Endothelial cell of umbilical vein (primary cell): ENCODE measurements around the gene MARK2. TPM values are rescaled to one million over a fixed set of nuclear protein-coding genes. Genes with fewer than 3 reads are reported as not detected.

Source experiments
- BruUV-seq: library from RNA; stranded (reverse); fragments of 400-500 nt; replicated peaks from 2 replicates; lab custom pipeline; 2021; lab: Mats Ljungman, UMichigan
- CTCF ChIA-PET: fragments of 300-600, 350-600 bp; sonication (Branson Sonifier 250); formaldehyde crosslinking; loops from one replicate; lab custom pipeline; 2021; ENCODE audit warnings: antibody characterized with exemption, inconsistent platforms; lab: Charles Lee
- POLR2A ChIA-PET: fragments of 300-600, 350-600 bp; sonication (Branson Sonifier 250); formaldehyde crosslinking; loops from one replicate; lab custom pipeline; 2021; ENCODE audit warnings: antibody characterized with exemption, inconsistent platforms; lab: Charles Lee
- DNase-seq: peaks from one replicate; pipeline ENCODE4 v3.0.0-alpha.2; 2011; ENCODE audit warnings: low read depth, low spot score
- FAIRE-seq: peaks from 2 replicates; lab custom pipeline; 2011; peaks lifted over from hg19 to GRCh38; lab: Jason Lieb, UNC
- H2AFZ ChIP-seq: 2 replicates; pipeline ENCODE4 v1.6.0; 2012; ENCODE audit warnings: low read depth, low read length, control low read depth, inconsistent platforms
- H3K27ac ChIP-seq: 2 replicates; pipeline ENCODE4 v1.5.1; 2011; ENCODE audit warnings: low read depth, mild to moderate bottlenecking, control low read depth, low read length, moderate library complexity; ENCODE audit not compliant: insufficient read depth
- H3K27me3 ChIP-seq, 2 experiments: 2 replicates each; pipeline versions ENCODE4 v1.6.0 to v1.6.1; 2011; ENCODE audit warnings: low read length in 2 of 2, mixed read lengths in 1 of 2; ENCODE audit not compliant: control insufficient read depth in 2 of 2, insufficient read depth in 2 of 2
- H3K36me3 ChIP-seq, 2 experiments: 2 replicates in 1 of 2; 3 replicates in 1 of 2; pipeline ENCODE4 v1.5.1; 2011; ENCODE audit warnings: low read length in 2 of 2, mild to moderate bottlenecking in 1 of 2, moderate library complexity in 1 of 2; ENCODE audit not compliant: control insufficient read depth in 2 of 2, insufficient read depth in 2 of 2; ENCODE audit errors: extremely low read depth in 1 of 2
- H3K4me1 ChIP-seq: 3 replicates; pipeline ENCODE4 v1.5.1; 2011; ENCODE audit warnings: mild to moderate bottlenecking, low read length; ENCODE audit not compliant: control insufficient read depth, insufficient read depth; ENCODE audit errors: extremely low read depth
- H3K4me2 ChIP-seq: 2 replicates; pipeline ENCODE4 v1.6.1; 2011; ENCODE audit warnings: low read length, control low read depth, mixed read lengths; ENCODE audit not compliant: insufficient read depth
- H3K4me3 ChIP-seq, 3 experiments: fragments of 200-600 bp in 1 of 3; sonication (generic), shearing (Covaris generic) in 1 of 3; replicated peaks in 1 of 3; 2 replicates each; pipeline ENCODE4 v1.5.1; 2011 to 2016; ENCODE audit warnings: control low read depth in 3 of 3, low read length in 3 of 3, mild to moderate bottlenecking in 2 of 3, inconsistent platforms in 1 of 3, low read depth in 1 of 3, moderate library complexity in 1 of 3; ENCODE audit not compliant: insufficient read depth in 1 of 3
- H3K79me2 ChIP-seq: 2 replicates; pipeline ENCODE4 v1.6.0; 2012; ENCODE audit warnings: low read length, inconsistent platforms; ENCODE audit not compliant: control insufficient read depth, insufficient read depth
- H3K9ac ChIP-seq: replicated peaks from 2 replicates; pipeline ENCODE3; 2011; ENCODE audit warnings: low read length, control low read depth; ENCODE audit not compliant: insufficient read depth; ENCODE audit errors: extremely low read depth
- H3K9me1 ChIP-seq: replicated peaks from 3 replicates; pipeline ENCODE4 v1.6.0; 2011; ENCODE audit warnings: mild to moderate bottlenecking, low read length; ENCODE audit not compliant: control insufficient read depth, insufficient read depth; ENCODE audit errors: extremely low read depth
- H3K9me3 ChIP-seq: replicated peaks from 2 replicates; pipeline ENCODE4 v1.5.1; 2012; ENCODE audit warnings: low read length, inconsistent platforms; ENCODE audit not compliant: control insufficient read depth, insufficient read depth
- H4K20me1 ChIP-seq: replicated peaks from 2 replicates; pipeline ENCODE3; 2011; ENCODE audit warnings: mild to moderate bottlenecking, low read length; ENCODE audit not compliant: control insufficient read depth, insufficient read depth; ENCODE audit errors: extremely low read depth
- EZH2 ChIP-seq: IDR thresholded peaks from 2 replicates; pipeline ENCODE4 v1.6.1; 2012; ENCODE audit warnings: borderline replicate concordance, low read depth, mild to moderate bottlenecking, moderate library complexity, low read length, inconsistent platforms; ENCODE audit not compliant: severe bottlenecking
- FOS ChIP-seq: IDR thresholded peaks from 2 replicates; pipeline ENCODE4 v1.6.1; 2011; ENCODE audit warnings: mild to moderate bottlenecking, low read length, moderate library complexity, borderline replicate concordance; ENCODE audit not compliant: insufficient read depth
- GATA2 ChIP-seq: IDR thresholded peaks from 2 replicates; pipeline ENCODE4 v1.7.0; 2011; ENCODE audit warnings: low read depth, mild to moderate bottlenecking, moderate library complexity, mixed read lengths, low read length; ENCODE audit not compliant: insufficient read length, insufficient read depth
- JUN ChIP-seq: IDR thresholded peaks from 2 replicates; pipeline ENCODE4 v1.6.1; 2011; ENCODE audit warnings: borderline replicate concordance, low read depth; ENCODE audit not compliant: insufficient read length, insufficient read depth
- MYC ChIP-seq: IDR thresholded peaks from one replicate; pipeline ENCODE4 v1.6.1; 2011; ENCODE audit warnings: mild to moderate bottlenecking, low read depth, low read length
- POLR2A ChIP-seq: IDR thresholded peaks from 2 replicates; pipeline ENCODE4 v1.6.1; 2012; ENCODE audit warnings: low read depth, mild to moderate bottlenecking, control low read depth, low read length
- POLR2AphosphoS5 ChIP-seq: IDR thresholded peaks from 2 replicates; pipeline ENCODE4 v1.6.1; 2012; ENCODE audit warnings: low read depth, mild to moderate bottlenecking, control low read depth, low read length, moderate library complexity; ENCODE audit not compliant: insufficient read depth
- dilution Hi-C: fragments of 300-500 bp; cut with MboI; formaldehyde crosslinking; loops from one replicate; pipeline ENCODE4 v1.15.0; 2019; ENCODE audit warnings: low sequenced_read_pairs; ENCODE audit not compliant: extremely low pct_ligation_motif_present
- intact Hi-C: fragments of 100-400 bp; cut with micrococcal nuclease; formaldehyde crosslinking; loops from one replicate; pipeline ENCODE4 v1.10.0; 2022
- polyA plus RNA-seq, 4 experiments: library from polyadenylated mRNA; depleted of rRNA in 3 of 4; stranded (reverse) in 3 of 4; unstranded in 1 of 4; fragments of >200 nt; gene quantifications; 2 replicates each; pipeline versions ENCODE4 v1.2.1 to v1.2.3, GENCODE V29; 2011 to 2012; ENCODE audit warnings: missing spikeins in 1 of 4
- total RNA-seq: library from RNA; stranded (reverse); gene quantifications from 2 replicates; pipeline ENCODE4 v1.2.3, GENCODE V29; 2021
- TF ChIP-seq, protein P1 (sequence below), 2 donors: IDR thresholded peaks; 1 replicate in 1 of 2; 2 replicates in 1 of 2; pipeline ENCODE4 v1.5.1; 2011; ENCODE audit warnings: low read length in 2 of 2, mild to moderate bottlenecking in 2 of 2, moderate library complexity in 2 of 2, control low read depth in 1 of 2, inconsistent platforms in 1 of 2, low read depth in 1 of 2; ENCODE audit not compliant: insufficient read depth in 1 of 2; ENCODE audit errors: extremely low read depth in 1 of 2
- TF ChIP-seq, protein P2 (sequence below): IDR thresholded peaks from 2 replicates; pipeline ENCODE4 v1.6.1; 2011; ENCODE audit not compliant: insufficient read depth, insufficient read length

MARK2 gene
- total and polyA plus RNA-seq, 2 donors (not counting 3 experiments of a cell fraction or from before 2014, with no cell fraction given) = 16.6 to 34.7 TPM

DNA sequence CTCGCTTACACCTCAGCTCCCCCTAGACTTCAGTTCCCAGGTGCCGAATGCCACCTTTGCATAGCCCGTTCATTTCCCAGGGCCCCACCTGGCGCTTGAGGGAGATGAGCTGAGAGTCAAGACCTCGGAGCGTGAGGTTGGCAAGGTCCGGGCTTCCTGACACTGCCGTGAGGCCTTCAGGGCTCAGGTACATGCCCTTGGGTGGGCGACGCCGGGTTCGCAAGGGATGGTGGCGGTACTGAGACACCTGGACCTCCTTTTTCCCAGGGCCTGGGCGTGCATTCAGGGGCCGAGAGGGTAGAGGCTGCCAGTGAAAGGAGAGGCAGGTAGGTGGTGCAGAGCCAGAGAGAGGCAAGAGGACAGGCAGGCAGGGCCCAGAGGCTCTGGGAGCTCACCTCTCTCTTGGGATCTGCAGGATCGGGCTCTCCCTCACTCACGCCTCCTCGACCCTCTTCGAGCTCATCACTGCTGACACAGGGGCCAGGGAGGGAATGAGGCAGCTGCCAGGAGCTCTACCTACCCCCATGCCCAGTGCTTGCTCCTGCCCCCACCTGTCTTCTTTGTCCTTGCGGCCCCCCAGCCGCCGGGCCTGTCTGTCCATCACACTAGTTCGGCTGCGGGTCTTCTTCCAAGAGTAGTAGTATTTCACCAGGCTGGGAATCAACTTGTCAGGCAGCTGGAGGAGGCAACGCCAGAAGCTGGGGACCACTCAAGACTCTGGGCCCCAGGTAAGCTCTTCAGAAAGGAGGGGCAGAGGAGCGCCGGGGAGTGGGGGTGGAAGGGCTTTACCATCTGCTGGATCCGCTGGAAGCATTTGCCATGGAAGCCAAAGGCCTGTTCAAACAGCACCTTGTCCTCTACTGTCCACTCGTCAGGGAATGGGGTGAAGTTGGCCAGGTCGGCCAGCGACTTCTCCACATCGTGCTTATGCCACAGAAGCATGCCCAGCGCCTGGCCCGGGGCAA is 75.2 kb downstream of the MARK2 start:
- H3K9me3 ChIP-seq = no peaks in the 10 kb centered on the region
- no peaks in the 10 kb centered on the region for H4K20me1 ChIP-seq
- no peak overlapping the region for H3K9ac ChIP-seq
- H3K9me1 ChIP-seq = no peaks in the 10 kb centered on the region
- ChIA-PET POLR2A (no interaction called here), CTCF (interaction anchor here (2.7 to 3.1 kb wide), 2 partner anchors 32 to 76 kb away, joined by 10 to 12 read pairs; partner anchors contain the start of gene MARK2)
- no peak overlapping the region for H3K4me2 ChIP-seq
- no peaks in the 10 kb centered on the region for H3K36me3 ChIP-seq
- H3K4me1 ChIP-seq = peaks cover 7% of the 10 kb centered on the region
- peaks cover 0 to 2% of the 10 kb centered on the region in 2 experiments for H3K27me3 ChIP-seq
- H3K4me3 ChIP-seq = no peak overlapping the region
- dilution Hi-C loops = no loop called here
- intact Hi-C loops = no loop called here
- no peak for TF ChIP-seq MYC
- TF ChIP-seq EZH2 = no peak
- no peak for TF ChIP-seq FOS
- TF ChIP-seq, protein P1, sequence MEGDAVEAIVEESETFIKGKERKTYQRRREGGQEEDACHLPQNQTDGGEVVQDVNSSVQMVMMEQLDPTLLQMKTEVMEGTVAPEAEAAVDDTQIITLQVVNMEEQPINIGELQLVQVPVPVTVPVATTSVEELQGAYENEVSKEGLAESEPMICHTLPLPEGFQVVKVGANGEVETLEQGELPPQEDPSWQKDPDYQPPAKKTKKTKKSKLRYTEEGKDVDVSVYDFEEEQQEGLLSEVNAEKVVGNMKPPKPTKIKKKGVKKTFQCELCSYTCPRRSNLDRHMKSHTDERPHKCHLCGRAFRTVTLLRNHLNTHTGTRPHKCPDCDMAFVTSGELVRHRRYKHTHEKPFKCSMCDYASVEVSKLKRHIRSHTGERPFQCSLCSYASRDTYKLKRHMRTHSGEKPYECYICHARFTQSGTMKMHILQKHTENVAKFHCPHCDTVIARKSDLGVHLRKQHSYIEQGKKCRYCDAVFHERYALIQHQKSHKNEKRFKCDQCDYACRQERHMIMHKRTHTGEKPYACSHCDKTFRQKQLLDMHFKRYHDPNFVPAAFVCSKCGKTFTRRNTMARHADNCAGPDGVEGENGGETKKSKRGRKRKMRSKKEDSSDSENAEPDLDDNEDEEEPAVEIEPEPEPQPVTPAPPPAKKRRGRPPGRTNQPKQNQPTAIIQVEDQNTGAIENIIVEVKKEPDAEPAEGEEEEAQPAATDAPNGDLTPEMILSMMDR (IDR thresholded peaks at IDR 0.05; ENCODE audit: extremely low read depth in 1 of 2, insufficient read depth in 1 of 2, low read depth in 1 of 2, low read length in 2 of 2) = no peak
- no peak for TF ChIP-seq JUN
- TF ChIP-seq POLR2A = no peak
- no peak for TF ChIP-seq POLR2AphosphoS5
- TF ChIP-seq GATA2 = no peak
- TF ChIP-seq, protein P2, sequence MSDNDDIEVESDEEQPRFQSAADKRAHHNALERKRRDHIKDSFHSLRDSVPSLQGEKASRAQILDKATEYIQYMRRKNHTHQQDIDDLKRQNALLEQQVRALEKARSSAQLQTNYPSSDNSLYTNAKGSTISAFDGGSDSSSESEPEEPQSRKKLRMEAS = no peak
- no TSS peak for BruUV-seq
- DNase-seq = no peak
- no peak overlapping the region for H2AFZ ChIP-seq
- H3K27ac ChIP-seq = no peak overlapping the region
- no peaks in the 10 kb centered on the region for H3K79me2 ChIP-seq
- FAIRE-seq = no peak
